GM19035 (cell line): ENCODE results near the gene ICOS.
"Not testable (repeated sequence)": the region's sequence is repeated elsewhere in the genome, so short reads cannot be mapped to it uniquely, and the experiment has no call there.

Experiments
- ATAC-seq: cut with Tn5 transposase; IDR thresholded peaks from one replicate; pipeline ENCODE4 v1.9.1; 2021; ENCODE audit not compliant: unreplicated experiment

Gene ICOS

GRCh38 chr2:203973000-203973399 lies 36.4 kb downstream of the ICOS start:
- ATAC-seq = no peak

GRCh38 chr2:203973676-203974075 lies 37.1 kb downstream of the ICOS start:
- no peak for ATAC-seq

- ATAC-seq = no peak
Measured at GRCh38 chr2:203975912-203976311, 39.3 kb downstream of the ICOS start.

- ATAC-seq = no peak
Measured at GRCh38 chr2:203982276-203982675, 45.7 kb downstream of the ICOS start.

- no peak for ATAC-seq
Measured at GRCh38 chr2:203983064-203983715, 46.6 kb downstream of the ICOS start.

- ATAC-seq = not testable (repeated sequence)
Measured at GRCh38 chr2:203985978-203986377, 49.4 kb downstream of the ICOS start.

- ATAC-seq = no peak
Measured at GRCh38 chr2:203987959-203988358, 51.4 kb downstream of the ICOS start.

GRCh38 chr2:203988500-203989260 lies 52.1 kb downstream of the ICOS start:
- ATAC-seq = no peak

GRCh38 chr2:203989521-203989920 lies 53.0 kb downstream of the ICOS start:
- ATAC-seq = no peak

- no peak for ATAC-seq
Measured at GRCh38 chr2:203992509-203992908, 55.9 kb downstream of the ICOS start.

GRCh38 chr2:203993011-203993410 lies 56.4 kb downstream of the ICOS start:
- no peak for ATAC-seq

GRCh38 chr2:203993560-203993959 lies 57.0 kb downstream of the ICOS start:
- ATAC-seq = no peak

- ATAC-seq = no peak
Measured at GRCh38 chr2:203994735-203995134, 58.2 kb downstream of the ICOS start.

GRCh38 chr2:203996692-203997091 lies 60.1 kb downstream of the ICOS start:
- ATAC-seq = no peak

- ATAC-seq = peak; percentile 53
Measured at GRCh38 chr2:203997481-203997880, 60.9 kb downstream of the ICOS start.

GRCh38 chr2:203997980-203998809 lies 61.6 kb downstream of the ICOS start:
- no peak for ATAC-seq

GRCh38 chr2:203999835-204000234 lies 63.3 kb downstream of the ICOS start:
- ATAC-seq = no peak

- ATAC-seq = no peak
Measured at GRCh38 chr2:204000446-204000845, 63.9 kb downstream of the ICOS start.

- ATAC-seq = no peak
Measured at GRCh38 chr2:204003276-204003990, 66.9 kb downstream of the ICOS start.

GRCh38 chr2:204004912-204005311 lies 68.3 kb downstream of the ICOS start:
- ATAC-seq = no peak
